BLaER1 treated with 17β-estradiol and CSF1 and Interleukin-3, amounts not matched to agents 10 nM and 100 nM (cell line): ENCODE measurements around the gene WFDC10A.
"Not testable (repeated sequence)": the region's sequence is repeated elsewhere in the genome, so short reads cannot be mapped to it uniquely, and the experiment has no call there.

Source experiments
- H3K27ac ChIP-seq, 11 experiments: shearing (Covaris generic); formaldehyde crosslinking; 2 replicates each; pipeline ENCODE4 v1.8.1; 2022
- H3K27me3 ChIP-seq, 11 experiments: shearing (Covaris generic); formaldehyde crosslinking; 2 replicates each; pipeline ENCODE4 v1.8.1; 2022
- H3K36me3 ChIP-seq, 11 experiments: shearing (Covaris generic); formaldehyde crosslinking; 2 replicates each; pipeline ENCODE4 v1.8.1; 2022
- H3K4me1 ChIP-seq, 10 experiments: shearing (Covaris generic); formaldehyde crosslinking; 2 replicates each; pipeline ENCODE4 v1.8.1; 2022
- H3K4me2 ChIP-seq, 11 experiments: shearing (Covaris generic); formaldehyde crosslinking; 2 replicates each; pipeline ENCODE4 v1.8.1; 2022
- H3K4me3 ChIP-seq, 10 experiments: shearing (Covaris generic); formaldehyde crosslinking; 2 replicates each; pipeline ENCODE4 v1.8.1; 2022
- H3K9ac ChIP-seq, 11 experiments: shearing (Covaris generic); formaldehyde crosslinking; 2 replicates each; pipeline ENCODE4 v1.8.1; 2022
- H3K9me3 ChIP-seq, 11 experiments: shearing (Covaris generic); formaldehyde crosslinking; replicated peaks in 1 of 11; 2 replicates each; pipeline ENCODE4 v1.8.1; 2022
- H4K20me1 ChIP-seq, 11 experiments: shearing (Covaris generic); formaldehyde crosslinking; 2 replicates each; pipeline ENCODE4 v1.8.1; 2022
- Cebpa-rat ChIP-seq, 11 experiments: shearing (Covaris generic); IDR thresholded peaks; 2 replicates each; pipeline ENCODE4 v1.8.1; 2022

The WFDC10A gene

GRCh38 chr20:45629496-45630100 is at the start of gene WFDC10A:
WFDC10A (plus strand) TSS chr20:45629739; CDS start chr20:45629814, 75 bp downstream.
- peaks cover 0 to 11% (median 8%) of the 10 kb centered on the region in 10 experiments; a peak in 10 of 20 replicates for H3K4me1 ChIP-seq
- no peak within 1 kb of the TSS for H3K4me3 ChIP-seq
- H3K36me3 ChIP-seq: no peaks in the 10 kb centered on the region
- H3K27me3 ChIP-seq: no peaks in the 10 kb centered on the region
- no peak for TF ChIP-seq Cebpa-rat (IDR thresholded peaks at IDR 0.05)
- H4K20me1 ChIP-seq: no peaks in the 10 kb centered on the region
- no peak within 1 kb of the TSS for H3K27ac ChIP-seq
- peak within 1 kb of the TSS in 2 of 11 experiments; percentile 12 to 22; a peak in 1 of 22 replicates for H3K4me2 ChIP-seq
- no peak within 1 kb of the TSS for H3K9ac ChIP-seq
- H3K9me3 ChIP-seq: peaks cover 10 to 17% (median 15%) of the 10 kb centered on the region in 11 experiments

DNA sequence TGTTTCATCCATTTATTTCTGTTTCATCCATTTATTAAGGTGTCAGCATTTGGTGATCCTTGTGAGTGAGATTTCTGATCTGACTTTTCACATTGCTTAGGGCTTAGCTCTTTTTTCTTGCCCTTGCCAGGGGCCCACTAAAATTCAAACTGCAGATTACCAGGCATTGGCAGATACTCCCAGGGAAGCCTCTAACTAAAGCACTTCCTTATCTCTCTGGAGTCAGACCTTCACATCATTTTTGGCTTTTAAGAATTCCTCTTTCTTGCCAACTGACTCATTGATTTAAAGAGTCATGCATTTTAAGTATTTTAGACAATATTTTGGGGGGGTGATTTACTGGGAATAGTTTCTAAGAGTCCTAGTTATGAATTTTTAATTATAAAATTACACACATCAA is 47.8 kb upstream of the WFDC10A start:
- Histone ChIP-seq H3K27me3 (no peaks in the 10 kb centered on the region), H3K9me3 (no peaks in the 10 kb centered on the region), H3K27ac (no peak overlapping the region), H3K4me1 (peaks cover 0 to 17% (median 0%) of the 10 kb centered on the region in 10 experiments; a peak in 7 of 20 replicates), H4K20me1 (no peaks in the 10 kb centered on the region), H3K9ac (no peak overlapping the region), H3K36me3 (no peaks in the 10 kb centered on the region), H3K4me3 (no peak overlapping the region), H3K4me2 (no peak overlapping the region)
- TF ChIP-seq Cebpa-rat (IDR thresholded peaks at IDR 0.05): no peak

GRCh38 chr20:45583502-45583901 is 46.0 kb upstream of the WFDC10A start:
- Histone ChIP-seq H4K20me1 (no peaks in the 10 kb centered on the region), H3K36me3 (no peaks in the 10 kb centered on the region), H3K9ac (no peak overlapping the region), H3K4me1 (peaks cover 0 to 23% (median 0%) of the 10 kb centered on the region in 10 experiments; a peak in 7 of 20 replicates), H3K4me2 (no peak overlapping the region), H3K27me3 (no peaks in the 10 kb centered on the region), H3K9me3 (no peaks in the 10 kb centered on the region), H3K4me3 (no peak overlapping the region), H3K27ac (no peak overlapping the region)
- no peak for TF ChIP-seq Cebpa-rat (IDR thresholded peaks at IDR 0.05)

DNA sequence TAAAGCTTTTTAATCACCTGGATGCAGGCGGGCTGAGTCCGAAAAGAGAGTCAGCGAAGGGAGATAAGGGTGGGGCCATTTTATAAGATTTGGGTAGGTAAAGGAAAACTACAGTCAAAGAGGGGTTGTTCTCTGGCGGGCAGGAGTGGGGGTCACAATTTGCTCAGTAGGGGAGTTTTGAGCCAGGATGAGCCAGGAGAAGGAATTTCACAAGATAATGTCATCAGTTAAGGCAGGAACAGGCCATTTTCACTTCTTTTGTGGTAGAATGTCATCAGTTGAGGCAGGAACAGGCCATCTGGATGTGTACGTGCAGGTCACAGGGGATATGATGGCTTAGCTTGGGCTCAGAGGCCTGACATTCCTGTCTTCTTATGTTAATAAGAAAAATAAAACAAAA is 45.2 kb upstream of the WFDC10A start:
- H3K27me3 ChIP-seq, H4K20me1 ChIP-seq, H3K36me3 ChIP-seq, H3K9me3 ChIP-seq, H3K4me2 ChIP-seq, H3K27ac ChIP-seq, H3K4me3 ChIP-seq, H3K9ac ChIP-seq: not testable (repeated sequence)
- H3K4me1 ChIP-seq: peaks cover 0 to 31% (median 0%) of the 10 kb centered on the region in 10 experiments; a peak in 7 of 20 replicates

- Histone ChIP-seq H3K27ac (peak overlapping the region in 3 of 11 experiments; percentile 19 to 35 (median 31); a peak in 2 of 22 replicates), H3K4me1 (peaks cover 0 to 37% (median 0%) of the 10 kb centered on the region in 10 experiments; a peak in 8 of 20 replicates), H3K9ac (0 out of 22 replicates have a peak overlapping the region, but pooled peaks of 1 of the 11 experiments have one; percentile 10), H3K4me2 (peak overlapping the region in 3 of 11 experiments; percentile 44 to 46 (median 44); a peak in 5 of 22 replicates)
- not testable (repeated sequence) for H3K27me3 ChIP-seq, H3K4me3 ChIP-seq, H3K9me3 ChIP-seq, H3K36me3 ChIP-seq, H4K20me1 ChIP-seq
Measured at GRCh38 chr20:45585986-45586385, 43.6 kb upstream of the WFDC10A start.

DNA sequence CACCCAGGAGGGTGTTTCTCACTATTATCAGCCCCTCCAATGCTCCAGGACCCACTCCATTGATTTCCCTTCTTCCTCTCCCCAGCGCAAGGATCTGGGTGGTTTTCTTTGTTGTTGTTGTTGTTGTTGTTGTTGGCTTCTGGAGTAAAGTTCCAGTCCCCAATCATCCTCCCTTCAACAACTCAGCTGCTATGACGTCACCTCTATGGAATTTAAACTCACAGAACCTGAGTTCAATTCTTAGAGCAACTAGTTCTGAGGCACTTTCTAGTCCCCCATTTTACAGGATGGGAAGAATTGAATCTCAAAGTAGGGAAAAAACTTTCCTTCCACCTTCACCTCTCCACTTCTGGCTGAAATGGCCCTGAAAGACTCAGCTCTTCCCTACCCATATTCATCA is 40.7 kb upstream of the WFDC10A start:
- Histone ChIP-seq H3K9ac (no peak overlapping the region), H3K36me3 (no peaks in the 10 kb centered on the region), H3K27ac (no peak overlapping the region), H4K20me1 (no peaks in the 10 kb centered on the region), H3K4me1 (peaks cover 0 to 31% (median 0%) of the 10 kb centered on the region in 10 experiments; a peak in 8 of 20 replicates), H3K4me2 (peak overlapping the region in 2 of 11 experiments; percentile 28 to 47; a peak in 4 of 22 replicates), H3K9me3 (no peaks in the 10 kb centered on the region), H3K4me3 (no peak overlapping the region), H3K27me3 (no peaks in the 10 kb centered on the region)
- no peak for TF ChIP-seq Cebpa-rat (IDR thresholded peaks at IDR 0.05)

GRCh38 chr20:45589725-45590124 is 39.8 kb upstream of the WFDC10A start:
- Histone ChIP-seq H3K9ac (no peak overlapping the region), H3K4me3 (no peak overlapping the region), H3K36me3 (no peaks in the 10 kb centered on the region), H3K9me3 (no peaks in the 10 kb centered on the region), H4K20me1 (no peaks in the 10 kb centered on the region), H3K27me3 (no peaks in the 10 kb centered on the region), H3K27ac (no peak overlapping the region), H3K4me1 (peaks cover 0 to 31% (median 0%) of the 10 kb centered on the region in 10 experiments; a peak in 8 of 20 replicates), H3K4me2 (peak overlapping the region in 3 of 11 experiments; percentile 28 to 47 (median 44); a peak in 6 of 22 replicates)
- TF ChIP-seq Cebpa-rat (IDR thresholded peaks at IDR 0.05): no peak

DNA sequence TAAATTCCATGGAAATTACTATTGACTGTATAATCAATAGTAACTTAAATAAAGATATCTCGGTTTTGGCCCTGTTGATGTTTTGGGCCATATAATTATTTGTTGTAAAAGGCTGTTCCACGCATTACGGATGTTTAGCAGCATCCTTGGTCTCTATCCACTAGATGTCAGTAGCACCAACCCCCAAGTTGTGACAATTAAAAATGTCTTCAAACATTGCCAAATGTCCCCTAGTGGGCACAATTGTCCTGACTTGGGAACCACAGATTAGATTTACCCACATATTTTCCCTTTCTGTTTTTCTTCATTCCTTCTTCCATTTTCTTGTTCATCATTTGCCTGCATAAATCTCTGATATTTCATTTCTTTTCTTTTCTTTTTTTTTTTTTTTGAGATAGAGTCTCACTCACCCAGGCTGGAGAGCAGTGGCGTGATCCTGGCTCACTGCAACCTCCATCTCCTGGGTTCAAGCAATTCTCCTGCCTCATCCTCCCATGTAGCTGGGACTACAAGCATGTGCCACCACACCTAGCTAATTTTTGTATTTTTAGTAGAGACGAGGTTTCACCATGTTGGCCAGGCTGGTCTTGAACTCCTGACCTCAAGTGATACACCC is 36.9 kb upstream of the WFDC10A start:
- Histone ChIP-seq H3K27me3 (no peaks in the 10 kb centered on the region), H3K27ac (no peak overlapping the region), H3K4me2 (no peak overlapping the region), H3K4me1 (peaks cover 0 to 24% (median 3%) of the 10 kb centered on the region in 10 experiments; a peak in 11 of 20 replicates), H3K36me3 (no peaks in the 10 kb centered on the region), H3K9ac (no peak overlapping the region), H3K4me3 (no peak overlapping the region), H4K20me1 (no peaks in the 10 kb centered on the region), H3K9me3 (no peaks in the 10 kb centered on the region)
- no peak for TF ChIP-seq Cebpa-rat (IDR thresholded peaks at IDR 0.05)

GRCh38 chr20:45593498-45593897 is 36.0 kb upstream of the WFDC10A start:
- H3K4me3 ChIP-seq: no peak overlapping the region
- H3K4me1 ChIP-seq: peaks cover 0 to 19% (median 3%) of the 10 kb centered on the region in 10 experiments; a peak in 11 of 20 replicates
- no peak overlapping the region for H3K4me2 ChIP-seq
- no peaks in the 10 kb centered on the region for H3K27me3 ChIP-seq
- no peaks in the 10 kb centered on the region for H4K20me1 ChIP-seq
- H3K9ac ChIP-seq: no peak overlapping the region
- no peak overlapping the region for H3K27ac ChIP-seq
- TF ChIP-seq Cebpa-rat (IDR thresholded peaks at IDR 0.05): no peak
- H3K36me3 ChIP-seq: no peaks in the 10 kb centered on the region
- H3K9me3 ChIP-seq: no peaks in the 10 kb centered on the region
